Activated T-cell treated with anti-CD3 and anti-CD28 coated beads, Interleukin-2, amount 50 U/mL, for 1 hour (primary cell): ENCODE data around the gene ZNF407.

Experiments
- DNase-seq: peaks from one replicate; pipeline ENCODE4 v3.0.0-alpha.2; 2020

ZNF407 gene

GRCh38 chr18:74682141-74682990, 84.7 kb downstream of the ZNF407 start:
- no peak for DNase-seq

DNA sequence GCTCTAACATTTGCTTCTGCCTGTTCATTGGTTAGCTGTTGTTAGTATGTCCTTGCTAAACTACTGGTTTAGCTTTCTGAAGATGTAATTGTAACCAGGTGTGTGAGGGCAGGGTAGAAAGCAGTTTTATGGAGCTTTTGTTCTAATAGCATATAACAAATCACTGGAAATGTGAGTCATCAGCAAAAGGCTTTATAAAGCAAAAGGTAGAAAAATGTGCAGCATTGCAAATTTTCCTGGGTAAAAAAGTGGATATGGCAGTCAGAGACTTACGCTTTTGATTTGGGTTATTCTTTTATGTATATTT, 85.3 kb downstream of the ZNF407 start:
- DNase-seq: no peak

- no peak for DNase-seq
Measured at GRCh38 chr18:74683573-74683972, 85.9 kb downstream of the ZNF407 start.

DNA sequence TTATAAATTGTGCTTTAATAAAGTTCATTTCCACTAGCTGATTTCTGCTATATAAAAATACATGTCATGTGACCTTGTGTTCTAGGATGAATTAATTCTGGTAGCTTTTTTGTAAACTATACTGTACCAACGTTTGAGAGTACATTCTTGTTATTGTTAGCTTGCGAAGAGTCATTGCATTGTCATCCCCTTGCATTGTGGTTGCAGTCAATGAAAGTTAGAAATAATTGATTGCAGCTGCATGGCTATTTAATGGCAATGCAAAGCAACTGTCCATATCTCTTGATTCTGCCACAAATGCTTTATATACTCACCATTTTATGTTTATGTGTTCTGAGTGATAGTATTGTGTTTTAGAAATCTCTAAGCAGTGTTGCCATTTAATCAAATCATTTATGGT, 91.6 kb downstream of the ZNF407 start:
- DNase-seq: no peak

- no peak for DNase-seq
Measured at GRCh38 chr18:74692367-74693013, 94.8 kb downstream of the ZNF407 start.

GRCh38 chr18:74694436-74694835, 96.8 kb downstream of the ZNF407 start:
- no peak for DNase-seq

DNA sequence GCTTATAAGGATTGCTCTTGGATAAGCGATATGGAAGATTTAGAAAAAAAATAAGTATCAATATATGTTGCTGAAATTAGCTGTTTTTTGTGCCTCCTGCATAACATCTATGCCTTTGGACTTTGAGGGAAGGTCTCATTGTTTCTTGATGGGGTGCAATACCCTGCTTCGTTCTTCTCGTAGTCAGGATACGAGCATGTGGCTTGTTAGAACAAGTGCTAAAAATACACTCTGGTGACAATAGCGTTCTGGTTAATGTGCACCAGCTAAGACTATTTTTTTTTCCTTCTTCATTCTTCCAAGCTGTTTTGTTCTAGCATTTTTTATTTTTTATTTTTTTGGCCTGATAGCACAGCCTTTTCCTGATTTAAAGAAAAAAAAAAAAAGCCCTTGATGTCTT, 97.5 kb downstream of the ZNF407 start:
- no peak for DNase-seq

- DNase-seq: no peak
Measured at GRCh38 chr18:74698881-74699280, 101.2 kb downstream of the ZNF407 start.

- no peak for DNase-seq
Measured at GRCh38 chr18:74699455-74699854, 101.8 kb downstream of the ZNF407 start.

DNA sequence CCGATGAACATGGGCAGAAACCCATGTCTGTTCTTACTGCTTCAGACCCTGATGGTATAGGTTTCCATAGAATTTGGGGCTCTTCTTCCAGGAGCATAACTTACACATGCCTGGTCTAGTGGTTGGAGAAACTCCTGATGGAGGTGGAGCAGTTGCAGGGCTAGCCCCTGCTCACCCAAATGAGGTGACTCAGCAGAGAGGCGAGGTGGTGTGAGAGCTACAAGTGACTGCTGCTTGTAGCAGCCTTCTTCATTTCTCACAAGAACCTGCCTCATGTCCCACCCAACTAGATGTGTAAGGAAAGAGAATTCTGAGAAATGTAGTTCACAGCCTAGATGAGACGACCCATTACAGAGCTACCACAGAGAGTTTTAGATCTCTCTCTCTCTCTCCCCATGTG, 105.3 kb downstream of the ZNF407 start:
- no peak for DNase-seq

GRCh38 chr18:74708169-74708568, 110.5 kb downstream of the ZNF407 start:
- DNase-seq: no peak

DNA sequence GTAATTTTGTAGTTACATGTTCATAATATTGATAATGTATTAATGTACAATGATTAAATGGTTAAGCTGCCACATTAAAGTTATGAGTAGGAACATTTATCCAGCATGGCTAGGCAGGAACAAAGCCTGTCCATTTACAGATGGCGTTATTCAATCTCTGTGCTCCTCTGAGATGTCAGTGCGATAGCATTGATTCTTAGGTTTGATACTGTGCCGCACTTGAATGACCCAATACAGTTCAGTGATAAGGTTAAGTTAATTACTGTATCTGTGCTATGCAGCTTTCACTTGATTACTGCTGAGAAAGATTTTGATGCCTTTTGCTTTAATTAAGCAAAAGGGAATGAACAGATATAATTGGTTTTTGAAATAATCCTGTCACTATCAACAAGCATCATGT, 111.8 kb downstream of the ZNF407 start:
- DNase-seq: no peak

GRCh38 chr18:74714120-74714519, 116.5 kb downstream of the ZNF407 start:
- no peak for DNase-seq

- no peak for DNase-seq
Measured at GRCh38 chr18:74714791-74715190, 117.1 kb downstream of the ZNF407 start.

GRCh38 chr18:74715306-74715705, 117.6 kb downstream of the ZNF407 start:
- DNase-seq: no peak

DNA sequence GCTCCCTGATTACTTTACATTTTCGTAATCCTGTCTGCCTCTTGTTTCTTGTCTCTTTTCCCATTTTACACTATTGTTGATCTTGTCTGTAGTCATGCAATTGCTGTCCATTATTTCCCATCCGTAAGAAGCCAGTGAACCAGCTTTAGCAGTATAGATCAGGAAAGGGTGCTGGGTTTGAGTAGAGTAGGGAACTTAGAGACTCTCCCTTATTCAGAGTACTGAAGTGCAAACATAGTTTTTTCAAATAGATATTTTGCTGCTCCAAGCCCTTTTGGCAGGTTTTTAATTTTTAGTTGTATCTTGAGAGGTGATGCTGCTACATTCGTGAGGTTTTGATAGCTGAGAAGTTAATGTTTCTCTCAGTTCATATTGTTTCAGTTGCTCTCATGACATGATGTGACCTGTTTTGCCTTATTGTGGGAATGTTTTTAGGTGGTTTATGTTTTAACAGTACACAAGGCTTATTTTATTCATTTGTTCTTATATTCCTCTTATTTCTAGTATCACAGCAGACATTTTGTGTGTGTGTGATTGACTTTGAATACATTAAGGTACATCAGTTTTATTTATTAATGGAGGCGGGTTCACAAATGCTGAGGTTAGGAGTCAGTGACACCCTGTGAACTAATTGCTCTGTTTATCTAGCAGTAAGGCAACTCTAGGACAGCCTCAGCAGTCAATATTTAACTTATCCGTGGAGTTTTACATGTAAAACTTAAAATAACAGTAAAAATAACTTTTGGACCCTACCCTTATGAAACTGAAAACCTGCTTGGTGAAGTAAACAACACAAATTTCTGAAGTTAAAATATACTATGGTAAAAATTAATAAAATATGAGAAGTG, 118.4 kb downstream of the ZNF407 start:
- no peak for DNase-seq

- no peak for DNase-seq
Measured at GRCh38 chr18:74718312-74718711, 120.6 kb downstream of the ZNF407 start.

- no peak for DNase-seq
Measured at GRCh38 chr18:74722237-74722636, 124.6 kb downstream of the ZNF407 start.

GRCh38 chr18:74724186-74724585, 126.5 kb downstream of the ZNF407 start:
- no peak for DNase-seq

- DNase-seq: no peak
Measured at GRCh38 chr18:74725690-74726089, 128.0 kb downstream of the ZNF407 start.

GRCh38 chr18:74728586-74728985, 130.9 kb downstream of the ZNF407 start:
- DNase-seq: no peak

- no peak for DNase-seq
Measured at GRCh38 chr18:74731097-74731496, 133.4 kb downstream of the ZNF407 start.

GRCh38 chr18:74732380-74732779, 134.7 kb downstream of the ZNF407 start:
- no peak for DNase-seq

DNA sequence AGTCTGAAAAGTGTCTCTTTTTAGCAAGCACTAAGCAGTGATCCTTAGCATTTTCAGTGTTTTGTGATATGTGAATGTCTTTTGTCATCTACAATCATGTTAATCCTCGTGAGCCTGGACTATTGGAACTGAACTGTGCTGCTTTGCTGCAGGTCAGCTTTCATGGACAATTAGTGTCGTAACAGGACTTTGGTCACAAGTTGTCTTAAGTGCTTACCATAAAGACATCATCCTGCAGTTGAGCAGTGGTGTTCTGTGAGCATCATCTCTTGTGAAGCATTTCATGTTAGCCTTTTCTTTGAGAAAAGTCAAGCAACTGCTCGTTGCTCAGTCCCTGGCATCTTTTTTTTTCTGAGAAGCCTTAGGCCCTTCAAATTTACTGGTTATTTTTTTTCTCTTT, 135.9 kb downstream of the ZNF407 start:
- DNase-seq: no peak
